IMR-90 (cell line): ENCODE measurements around the gene SLC30A10. TPM values are rescaled to one million over a fixed set of nuclear protein-coding genes. Genes with fewer than 3 reads are reported as not detected.

Source experiments
- ATAC-seq: fragments of 200-7000 bp; cut with Tn5 transposase; 2 replicates; pipeline ENCODE4 v1.9.1; 2020; ENCODE audit warnings: low read depth, mild to moderate bottlenecking, moderate library complexity
- BruUV-seq: library from RNA; stranded (reverse); fragments of 400-500 nt; replicated peaks from 2 replicates; lab custom pipeline; 2021; lab: Mats Ljungman, UMichigan
- CTCF ChIA-PET: fragments of 300-600 bp; formaldehyde crosslinking; extraction: SDS; loops from one replicate; lab custom pipeline; 2021; ENCODE audit warnings: antibody characterized with exemption; lab: Yijun Ruan, JAX
- POLR2A ChIA-PET: fragments of 300-600 bp; sonication (Branson Sonifier 250); formaldehyde crosslinking; loops from one replicate; lab custom pipeline; 2022; ENCODE audit warnings: antibody characterized with exemption; ENCODE audit not compliant: unreplicated experiment; lab: Charles Lee
- DNase-seq: peaks from one replicate; pipeline ENCODE4 v3.0.0; 2013
- H2AFZ ChIP-seq: replicated peaks from 2 replicates; pipeline ENCODE3; 2013; ENCODE audit warnings: low read length, mild to moderate bottlenecking; ENCODE audit not compliant: poor library complexity
- H2AK5ac ChIP-seq: 2 replicates; pipeline ENCODE4 v1.6.1; 2013; ENCODE audit warnings: low read depth, low read length, inconsistent platforms
- H2AK9ac ChIP-seq: replicated peaks from 2 replicates; pipeline ENCODE3; 2013; ENCODE audit warnings: mild to moderate bottlenecking, low read depth, low read length, moderate library complexity; ENCODE audit not compliant: poor library complexity
- H2BK120ac ChIP-seq: 2 replicates; pipeline ENCODE4 v1.6.1; 2013; ENCODE audit warnings: low read depth, low read length, inconsistent platforms
- H2BK15ac ChIP-seq: 3 replicates; pipeline ENCODE4 v1.6.1; 2013; ENCODE audit warnings: low read depth, low read length, inconsistent platforms
- H2BK20ac ChIP-seq: 2 replicates; pipeline ENCODE4 v1.6.1; 2013; ENCODE audit warnings: low read depth, mild to moderate bottlenecking, inconsistent platforms, low read length, moderate library complexity
- H2BK5ac ChIP-seq: 2 replicates; pipeline ENCODE4 v1.6.1; 2013; ENCODE audit warnings: mild to moderate bottlenecking, low read depth, low read length, inconsistent platforms; ENCODE audit not compliant: poor library complexity, severe bottlenecking
- H3K14ac ChIP-seq: replicated peaks from 2 replicates; pipeline ENCODE4 v1.6.1; 2013; ENCODE audit warnings: low read depth, low read length, inconsistent platforms
- H3K18ac ChIP-seq: 2 replicates; pipeline ENCODE4 v1.6.1; 2013; ENCODE audit warnings: low read depth, low read length, control low read depth
- H3K23ac ChIP-seq: 2 replicates; pipeline ENCODE4 v1.6.1; 2013; ENCODE audit warnings: low read depth, low read length, inconsistent platforms
- H3K27ac ChIP-seq: 2 replicates; pipeline ENCODE4 v1.5.1; 2013; ENCODE audit warnings: mild to moderate bottlenecking, control low read depth, low read length; ENCODE audit not compliant: insufficient read depth
- H3K27me3 ChIP-seq: 2 replicates; pipeline ENCODE4 v1.6.1; 2013; ENCODE audit warnings: low read length; ENCODE audit not compliant: control insufficient read depth, insufficient read depth
- H3K36me3 ChIP-seq: 2 replicates; pipeline ENCODE4 v1.6.1; 2013; ENCODE audit warnings: low read length, mixed read lengths; ENCODE audit not compliant: control insufficient read depth, insufficient read depth
- H3K4ac ChIP-seq: 2 replicates; pipeline ENCODE4 v1.6.1; 2013; ENCODE audit warnings: low read depth, low read length, inconsistent platforms
- H3K4me1 ChIP-seq: 2 replicates; pipeline ENCODE4 v1.6.1; 2013; ENCODE audit warnings: low read length, mixed read lengths; ENCODE audit not compliant: control insufficient read depth, insufficient read depth
- H3K4me2 ChIP-seq: 2 replicates; pipeline ENCODE4 v1.6.1; 2013; ENCODE audit warnings: low read depth, mild to moderate bottlenecking, control low read depth, low read length, moderate library complexity
- H3K4me3 ChIP-seq: 2 replicates; pipeline ENCODE4 v1.5.1; 2013; ENCODE audit warnings: low read depth, mild to moderate bottlenecking, control low read depth, low read length, moderate library complexity; ENCODE audit not compliant: insufficient read depth
- H3K56ac ChIP-seq: 2 replicates; pipeline ENCODE4 v1.6.1; 2013; ENCODE audit warnings: low read length, inconsistent platforms; ENCODE audit not compliant: insufficient read depth; ENCODE audit errors: extremely low read depth
- H3K79me1 ChIP-seq, 2 experiments: 2 replicates each; pipeline ENCODE4 v1.6.1; 2013; ENCODE audit warnings: low read length in 2 of 2, inconsistent platforms in 1 of 2, low read depth in 1 of 2
- H3K9ac ChIP-seq: 2 replicates; pipeline ENCODE4 v1.6.1; 2013; ENCODE audit warnings: low read depth, low read length, control low read depth
- H3K9me1 ChIP-seq: 2 replicates; pipeline ENCODE4 v1.6.1; 2013; ENCODE audit warnings: low read length, inconsistent platforms; ENCODE audit not compliant: insufficient read depth
- H3K9me3 ChIP-seq: 2 replicates; pipeline ENCODE4 v1.6.1; 2013; ENCODE audit warnings: low read length; ENCODE audit not compliant: control insufficient read depth, insufficient read depth
- H4K20me1 ChIP-seq: 2 replicates; pipeline ENCODE4 v1.6.1; 2013; ENCODE audit warnings: low read length, inconsistent platforms; ENCODE audit not compliant: insufficient read depth
- H4K5ac ChIP-seq: 2 replicates; pipeline ENCODE4 v1.6.1; 2013; ENCODE audit warnings: mild to moderate bottlenecking, low read depth, low read length, control low read depth
- H4K8ac ChIP-seq, 2 experiments: 2 replicates each; pipeline ENCODE4 v1.6.1; 2013; ENCODE audit warnings: low read depth in 2 of 2, low read length in 2 of 2, control low read depth in 1 of 2, inconsistent platforms in 1 of 2
- H4K91ac ChIP-seq: 2 replicates; pipeline ENCODE4 v1.6.1; 2013; ENCODE audit warnings: low read depth, low read length, inconsistent platforms; ENCODE audit not compliant: insufficient read depth
- BHLHE40 ChIP-seq: fragments of 150-350 bp; IDR thresholded peaks from 2 replicates; pipeline ENCODE4 v1.6.1; 2016; ENCODE audit warnings: mild to moderate bottlenecking, low read depth, low read length
- CEBPB ChIP-seq: IDR thresholded peaks from 2 replicates; pipeline ENCODE4 v1.6.1; 2012; ENCODE audit warnings: low read depth, low read length, improper control_type of control experiment
- CHD1 ChIP-seq: IDR thresholded peaks from 2 replicates; pipeline ENCODE4 v1.6.1; 2012; ENCODE audit warnings: low read depth, low read length, improper control_type of control experiment
- CTCF ChIP-seq: conservative IDR thresholded peaks from 2 replicates; pipeline ENCODE4 v1.5.1; 2012; ENCODE audit warnings: mild to moderate bottlenecking, low read depth, low read length, improper control_type of control experiment
- ELK1 ChIP-seq: fragments of 150-350 bp; IDR thresholded peaks from 2 replicates; pipeline ENCODE4 v1.6.1; 2016; ENCODE audit warnings: low read depth, mild to moderate bottlenecking, low read length, moderate library complexity, borderline replicate concordance
- FOS ChIP-seq: fragments of 150-350 bp; IDR thresholded peaks from 2 replicates; pipeline ENCODE4 v1.6.1; 2016; ENCODE audit warnings: low read depth, low read length
- MAFK ChIP-seq: IDR thresholded peaks from 2 replicates; pipeline ENCODE4 v1.6.1; 2012; ENCODE audit warnings: low read depth, low read length, improper control_type of control experiment
- MAZ ChIP-seq: IDR thresholded peaks from 2 replicates; pipeline ENCODE4 v1.6.1; 2012; ENCODE audit warnings: low read depth, mild to moderate bottlenecking, low read length, improper control_type of control experiment, moderate library complexity, borderline replicate concordance
- MXI1 ChIP-seq: IDR thresholded peaks from 2 replicates; pipeline ENCODE4 v1.6.1; 2012; ENCODE audit warnings: low read depth, mild to moderate bottlenecking, low read length, moderate library complexity, borderline replicate concordance
- NFE2L2 ChIP-seq: fragments of 150-350 bp; IDR thresholded peaks from 2 replicates; pipeline ENCODE4 v1.6.1; 2016; ENCODE audit warnings: low read depth, mild to moderate bottlenecking, low read length
- POLR2A ChIP-seq: IDR thresholded peaks from 2 replicates; pipeline ENCODE4 v1.6.1; 2012; ENCODE audit warnings: mild to moderate bottlenecking, low read depth, low read length
- RAD21 ChIP-seq: IDR thresholded peaks from 2 replicates; pipeline ENCODE4 v1.6.1; 2012; ENCODE audit warnings: low read length, improper control_type of control experiment
- RCOR1 ChIP-seq: IDR thresholded peaks from 2 replicates; pipeline ENCODE4 v1.6.1; 2012; ENCODE audit warnings: mild to moderate bottlenecking, low read length, improper control_type of control experiment; ENCODE audit not compliant: insufficient replicate concordance
- RFX5 ChIP-seq: IDR thresholded peaks from 2 replicates; pipeline ENCODE4 v1.8.0; 2012; ENCODE audit warnings: low read depth, mild to moderate bottlenecking, low read length, moderate library complexity
- SMC3 ChIP-seq: fragments of 150-350 bp; IDR thresholded peaks from 2 replicates; pipeline ENCODE4 v1.6.1; 2016; ENCODE audit warnings: low read depth, mild to moderate bottlenecking, antibody characterized with exemption, low read length, moderate library complexity
- USF2 ChIP-seq: fragments of 150-350 bp; IDR thresholded peaks from 2 replicates; pipeline ENCODE4 v1.6.1; 2017; ENCODE audit warnings: mild to moderate bottlenecking, antibody characterized with exemption, low read length, low read depth
- WGBS, 2 experiments: methylation state at CpG; one replicate each; pipeline versions ENCODE4 v1.1.5 to v1.1.7; 2013; ENCODE audit warnings: missing lambda C conversion rate in 2 of 2; ENCODE audit not compliant: insufficient read length in 1 of 2; ENCODE audit errors: extremely low coverage in 2 of 2; 5-methylcytosine and 5-hydroxymethylcytosine counted together
- dilution Hi-C: fragments of 300-500 bp; cut with HindIII; formaldehyde crosslinking; loops from one replicate; pipeline ENCODE4 v1.14.3; 2018; ENCODE audit warnings: low sequenced_read_pairs; ENCODE audit not compliant: unreplicated experiment
- in situ Hi-C: fragments of 300-500 bp; cut with MboI; formaldehyde crosslinking; loops from 3 replicates; pipeline ENCODE4 v1.14.3; 2019; ENCODE audit warnings: low sequenced_read_pairs, inconsistent platforms, mixed read lengths
- intact Hi-C: fragments of 100-400 bp; cut with micrococcal nuclease; formaldehyde crosslinking; loops from 2 replicates; pipeline ENCODE4 v1.10.0; 2022
- polyA plus RNA-seq, 3 experiments: library from polyadenylated mRNA; depleted of rRNA; stranded (reverse); fragments of >200 nt; gene quantifications; 2 replicates each; pipeline ENCODE4 v1.2.3, GENCODE V29; 2012; ENCODE audit warnings: low replicate concordance in 1 of 3
- total RNA-seq: library from RNA; depleted of rRNA; stranded (reverse); fragments of >200 nt; gene quantifications from 2 replicates; pipeline ENCODE4 v1.2.3, GENCODE V29; 2012

Gene SLC30A10
- total and polyA plus RNA-seq, 2 of the 4 experiments (the other 2 are of a cell fraction): not detected

- no peak for DNase-seq
- POLR2A ChIA-PET: no interaction called here
- Histone ChIP-seq H3K4me1 (no peaks in the 10 kb centered on the region), H2AK9ac (no peak overlapping the region), H3K18ac (no peak overlapping the region), H2BK15ac (no peak overlapping the region), H3K9me1 (no peaks in the 10 kb centered on the region), H3K4ac (no peak overlapping the region), H3K14ac (no peak overlapping the region), H2BK20ac (no peak overlapping the region), H2BK5ac (no peak overlapping the region), H3K27ac (no peak overlapping the region), H3K4me2 (no peak overlapping the region), H3K36me3 (no peaks in the 10 kb centered on the region), H3K4me3 (no peak overlapping the region), H3K79me1 (no peaks in the 10 kb centered on the region), H3K27me3 (no peaks in the 10 kb centered on the region), H3K56ac (no peak overlapping the region), H2BK120ac (no peak overlapping the region), H4K20me1 (no peaks in the 10 kb centered on the region), H4K5ac (no peak overlapping the region), H3K9me3 (no peaks in the 10 kb centered on the region), H2AFZ (no peak overlapping the region), H4K91ac (no peak overlapping the region), H3K9ac (no peak overlapping the region), H4K8ac (no peak overlapping the region), H3K23ac (no peak overlapping the region), H2AK5ac (no peak overlapping the region)
- in situ Hi-C loops: no loop called here
- CTCF ChIA-PET: no interaction called here
- dilution Hi-C loops: no loop called here
- BruUV-seq: no TSS peak
- intact Hi-C loops: no loop called here
- WGBS, 2 experiments: no CpG with 5 or more reads among the region's 4 CpGs
- TF ChIP-seq CEBPB: no peak
- TF ChIP-seq RFX5: no peak
- no peak for TF ChIP-seq BHLHE40
- TF ChIP-seq MAZ: no peak
- no peak for TF ChIP-seq FOS
- TF ChIP-seq USF2: no peak
- no peak for TF ChIP-seq MAFK
- no peak for TF ChIP-seq CTCF
- no peak for TF ChIP-seq CHD1
- TF ChIP-seq ELK1: no peak
- TF ChIP-seq RCOR1: no peak
- TF ChIP-seq MXI1: no peak
- no peak for TF ChIP-seq POLR2A
- no peak for TF ChIP-seq NFE2L2
- TF ChIP-seq RAD21: no peak
- TF ChIP-seq SMC3: no peak
- ATAC-seq: no peak
Measured at GRCh38 chr1:219909476-219909875, 18.9 kb downstream of the SLC30A10 start.
